ENCODE data around the gene IRAK2.

- TF ChIP-seq CTCF (IDR thresholded peaks at IDR 0.05; ENCODE audit: low read length) (no peak), EZH2 (IDR thresholded peaks at IDR 0.05; ENCODE audit: borderline replicate concordance, low read length) (no peak)
Measured at GRCh38 chr3:10119376-10119775, 45.3 kb upstream of the IRAK2 start.

All from OCI-LY1 (cell line).